OCI-LY7 (cell line): Measurements from ENCODE around the gene C10orf71.

Experiments used
- EZH2phosphoT487 ChIP-seq: fragments of 200-600 bp; sonication (generic); IDR thresholded peaks from 2 replicates; pipeline ENCODE4 v1.6.1; 2018; ENCODE audit warnings: low read depth, borderline replicate concordance, mild to moderate bottlenecking, mixed run types, antibody characterized with exemption, low read length, moderate library complexity, mixed read lengths
- TF ChIP-seq, protein P1 (sequence below): fragments of 200-600 bp; sonication (generic); conservative IDR thresholded peaks from 2 replicates; pipeline ENCODE4 v1.5.1; 2014; ENCODE audit warnings: mild to moderate bottlenecking, antibody characterized with exemption, low read length, moderate library complexity, mixed read lengths

DNA sequence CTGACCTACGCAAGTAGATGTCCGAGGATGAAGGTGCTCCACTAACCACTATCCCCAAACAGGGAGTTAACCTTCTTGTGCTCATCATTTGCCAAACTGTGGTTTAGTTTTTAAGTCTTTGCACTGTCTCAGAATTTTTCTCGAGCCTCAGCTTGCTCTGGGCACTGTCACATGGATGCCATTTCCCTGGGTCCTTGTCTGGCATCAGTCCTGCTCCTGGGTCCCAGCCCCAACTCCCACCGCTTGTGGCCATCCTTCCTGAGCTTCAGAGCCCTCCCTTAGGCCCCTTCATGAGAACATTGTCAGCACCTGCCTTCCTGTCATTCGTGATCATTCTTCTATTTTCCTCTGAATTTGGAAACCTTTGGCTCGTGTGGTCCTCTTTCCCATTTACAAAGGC lies 33.8 kb downstream of the C10orf71 start:
- TF ChIP-seq, protein P1, sequence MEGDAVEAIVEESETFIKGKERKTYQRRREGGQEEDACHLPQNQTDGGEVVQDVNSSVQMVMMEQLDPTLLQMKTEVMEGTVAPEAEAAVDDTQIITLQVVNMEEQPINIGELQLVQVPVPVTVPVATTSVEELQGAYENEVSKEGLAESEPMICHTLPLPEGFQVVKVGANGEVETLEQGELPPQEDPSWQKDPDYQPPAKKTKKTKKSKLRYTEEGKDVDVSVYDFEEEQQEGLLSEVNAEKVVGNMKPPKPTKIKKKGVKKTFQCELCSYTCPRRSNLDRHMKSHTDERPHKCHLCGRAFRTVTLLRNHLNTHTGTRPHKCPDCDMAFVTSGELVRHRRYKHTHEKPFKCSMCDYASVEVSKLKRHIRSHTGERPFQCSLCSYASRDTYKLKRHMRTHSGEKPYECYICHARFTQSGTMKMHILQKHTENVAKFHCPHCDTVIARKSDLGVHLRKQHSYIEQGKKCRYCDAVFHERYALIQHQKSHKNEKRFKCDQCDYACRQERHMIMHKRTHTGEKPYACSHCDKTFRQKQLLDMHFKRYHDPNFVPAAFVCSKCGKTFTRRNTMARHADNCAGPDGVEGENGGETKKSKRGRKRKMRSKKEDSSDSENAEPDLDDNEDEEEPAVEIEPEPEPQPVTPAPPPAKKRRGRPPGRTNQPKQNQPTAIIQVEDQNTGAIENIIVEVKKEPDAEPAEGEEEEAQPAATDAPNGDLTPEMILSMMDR = no peak
- no peak for TF ChIP-seq EZH2phosphoT487
